IMR-90 (cell line): ENCODE measurements around the gene LMOD2. TPM values are rescaled to one million over a fixed set of nuclear protein-coding genes. Genes with fewer than 3 reads are reported as not detected.

Experiments
- ATAC-seq: fragments of 200-7000 bp; cut with Tn5 transposase; 2 replicates; pipeline ENCODE4 v1.9.1; 2020; ENCODE audit warnings: low read depth, mild to moderate bottlenecking, moderate library complexity
- BruUV-seq: library from RNA; stranded (reverse); fragments of 400-500 nt; replicated peaks from 2 replicates; lab custom pipeline; 2021; lab: Mats Ljungman, UMichigan
- CTCF ChIA-PET: fragments of 300-600 bp; formaldehyde crosslinking; extraction: SDS; loops from one replicate; lab custom pipeline; 2021; ENCODE audit warnings: antibody characterized with exemption; lab: Yijun Ruan, JAX
- POLR2A ChIA-PET: fragments of 300-600 bp; sonication (Branson Sonifier 250); formaldehyde crosslinking; loops from one replicate; lab custom pipeline; 2022; ENCODE audit warnings: antibody characterized with exemption; ENCODE audit not compliant: unreplicated experiment; lab: Charles Lee
- DNase-seq: peaks from one replicate; pipeline ENCODE4 v3.0.0; 2013
- H2AFZ ChIP-seq: replicated peaks from 2 replicates; pipeline ENCODE3; 2013; ENCODE audit warnings: low read length, mild to moderate bottlenecking; ENCODE audit not compliant: poor library complexity
- H2AK5ac ChIP-seq: 2 replicates; pipeline ENCODE4 v1.6.1; 2013; ENCODE audit warnings: low read depth, low read length, inconsistent platforms
- H2AK9ac ChIP-seq: replicated peaks from 2 replicates; pipeline ENCODE3; 2013; ENCODE audit warnings: mild to moderate bottlenecking, low read depth, low read length, moderate library complexity; ENCODE audit not compliant: poor library complexity
- H2BK120ac ChIP-seq: 2 replicates; pipeline ENCODE4 v1.6.1; 2013; ENCODE audit warnings: low read depth, low read length, inconsistent platforms
- H2BK15ac ChIP-seq: 3 replicates; pipeline ENCODE4 v1.6.1; 2013; ENCODE audit warnings: low read depth, low read length, inconsistent platforms
- H2BK20ac ChIP-seq: 2 replicates; pipeline ENCODE4 v1.6.1; 2013; ENCODE audit warnings: low read depth, mild to moderate bottlenecking, inconsistent platforms, low read length, moderate library complexity
- H2BK5ac ChIP-seq: 2 replicates; pipeline ENCODE4 v1.6.1; 2013; ENCODE audit warnings: mild to moderate bottlenecking, low read depth, low read length, inconsistent platforms; ENCODE audit not compliant: poor library complexity, severe bottlenecking
- H3K14ac ChIP-seq: replicated peaks from 2 replicates; pipeline ENCODE4 v1.6.1; 2013; ENCODE audit warnings: low read depth, low read length, inconsistent platforms
- H3K18ac ChIP-seq: 2 replicates; pipeline ENCODE4 v1.6.1; 2013; ENCODE audit warnings: low read depth, low read length, control low read depth
- H3K23ac ChIP-seq: 2 replicates; pipeline ENCODE4 v1.6.1; 2013; ENCODE audit warnings: low read depth, low read length, inconsistent platforms
- H3K27ac ChIP-seq: 2 replicates; pipeline ENCODE4 v1.5.1; 2013; ENCODE audit warnings: mild to moderate bottlenecking, control low read depth, low read length; ENCODE audit not compliant: insufficient read depth
- H3K27me3 ChIP-seq: 2 replicates; pipeline ENCODE4 v1.6.1; 2013; ENCODE audit warnings: low read length; ENCODE audit not compliant: control insufficient read depth, insufficient read depth
- H3K36me3 ChIP-seq: 2 replicates; pipeline ENCODE4 v1.6.1; 2013; ENCODE audit warnings: low read length, mixed read lengths; ENCODE audit not compliant: control insufficient read depth, insufficient read depth
- H3K4ac ChIP-seq: 2 replicates; pipeline ENCODE4 v1.6.1; 2013; ENCODE audit warnings: low read depth, low read length, inconsistent platforms
- H3K4me1 ChIP-seq: 2 replicates; pipeline ENCODE4 v1.6.1; 2013; ENCODE audit warnings: low read length, mixed read lengths; ENCODE audit not compliant: control insufficient read depth, insufficient read depth
- H3K4me2 ChIP-seq: 2 replicates; pipeline ENCODE4 v1.6.1; 2013; ENCODE audit warnings: low read depth, mild to moderate bottlenecking, control low read depth, low read length, moderate library complexity
- H3K4me3 ChIP-seq: 2 replicates; pipeline ENCODE4 v1.5.1; 2013; ENCODE audit warnings: low read depth, mild to moderate bottlenecking, control low read depth, low read length, moderate library complexity; ENCODE audit not compliant: insufficient read depth
- H3K56ac ChIP-seq: 2 replicates; pipeline ENCODE4 v1.6.1; 2013; ENCODE audit warnings: low read length, inconsistent platforms; ENCODE audit not compliant: insufficient read depth; ENCODE audit errors: extremely low read depth
- H3K79me1 ChIP-seq, 2 experiments: 2 replicates each; pipeline ENCODE4 v1.6.1; 2013; ENCODE audit warnings: low read length in 2 of 2, inconsistent platforms in 1 of 2, low read depth in 1 of 2
- H3K9ac ChIP-seq: 2 replicates; pipeline ENCODE4 v1.6.1; 2013; ENCODE audit warnings: low read depth, low read length, control low read depth
- H3K9me1 ChIP-seq: 2 replicates; pipeline ENCODE4 v1.6.1; 2013; ENCODE audit warnings: low read length, inconsistent platforms; ENCODE audit not compliant: insufficient read depth
- H3K9me3 ChIP-seq: 2 replicates; pipeline ENCODE4 v1.6.1; 2013; ENCODE audit warnings: low read length; ENCODE audit not compliant: control insufficient read depth, insufficient read depth
- H4K20me1 ChIP-seq: 2 replicates; pipeline ENCODE4 v1.6.1; 2013; ENCODE audit warnings: low read length, inconsistent platforms; ENCODE audit not compliant: insufficient read depth
- H4K5ac ChIP-seq: 2 replicates; pipeline ENCODE4 v1.6.1; 2013; ENCODE audit warnings: mild to moderate bottlenecking, low read depth, low read length, control low read depth
- H4K8ac ChIP-seq, 2 experiments: 2 replicates each; pipeline ENCODE4 v1.6.1; 2013; ENCODE audit warnings: low read depth in 2 of 2, low read length in 2 of 2, control low read depth in 1 of 2, inconsistent platforms in 1 of 2
- H4K91ac ChIP-seq: 2 replicates; pipeline ENCODE4 v1.6.1; 2013; ENCODE audit warnings: low read depth, low read length, inconsistent platforms; ENCODE audit not compliant: insufficient read depth
- BHLHE40 ChIP-seq: fragments of 150-350 bp; IDR thresholded peaks from 2 replicates; pipeline ENCODE4 v1.6.1; 2016; ENCODE audit warnings: mild to moderate bottlenecking, low read depth, low read length
- CEBPB ChIP-seq: IDR thresholded peaks from 2 replicates; pipeline ENCODE4 v1.6.1; 2012; ENCODE audit warnings: low read depth, low read length, improper control_type of control experiment
- CHD1 ChIP-seq: IDR thresholded peaks from 2 replicates; pipeline ENCODE4 v1.6.1; 2012; ENCODE audit warnings: low read depth, low read length, improper control_type of control experiment
- CTCF ChIP-seq: conservative IDR thresholded peaks from 2 replicates; pipeline ENCODE4 v1.5.1; 2012; ENCODE audit warnings: mild to moderate bottlenecking, low read depth, low read length, improper control_type of control experiment
- ELK1 ChIP-seq: fragments of 150-350 bp; IDR thresholded peaks from 2 replicates; pipeline ENCODE4 v1.6.1; 2016; ENCODE audit warnings: low read depth, mild to moderate bottlenecking, low read length, moderate library complexity, borderline replicate concordance
- FOS ChIP-seq: fragments of 150-350 bp; IDR thresholded peaks from 2 replicates; pipeline ENCODE4 v1.6.1; 2016; ENCODE audit warnings: low read depth, low read length
- MAFK ChIP-seq: IDR thresholded peaks from 2 replicates; pipeline ENCODE4 v1.6.1; 2012; ENCODE audit warnings: low read depth, low read length, improper control_type of control experiment
- MAZ ChIP-seq: IDR thresholded peaks from 2 replicates; pipeline ENCODE4 v1.6.1; 2012; ENCODE audit warnings: low read depth, mild to moderate bottlenecking, low read length, improper control_type of control experiment, moderate library complexity, borderline replicate concordance
- MXI1 ChIP-seq: IDR thresholded peaks from 2 replicates; pipeline ENCODE4 v1.6.1; 2012; ENCODE audit warnings: low read depth, mild to moderate bottlenecking, low read length, moderate library complexity, borderline replicate concordance
- NFE2L2 ChIP-seq: fragments of 150-350 bp; IDR thresholded peaks from 2 replicates; pipeline ENCODE4 v1.6.1; 2016; ENCODE audit warnings: low read depth, mild to moderate bottlenecking, low read length
- POLR2A ChIP-seq: IDR thresholded peaks from 2 replicates; pipeline ENCODE4 v1.6.1; 2012; ENCODE audit warnings: mild to moderate bottlenecking, low read depth, low read length
- RAD21 ChIP-seq: IDR thresholded peaks from 2 replicates; pipeline ENCODE4 v1.6.1; 2012; ENCODE audit warnings: low read length, improper control_type of control experiment
- RCOR1 ChIP-seq: IDR thresholded peaks from 2 replicates; pipeline ENCODE4 v1.6.1; 2012; ENCODE audit warnings: mild to moderate bottlenecking, low read length, improper control_type of control experiment; ENCODE audit not compliant: insufficient replicate concordance
- RFX5 ChIP-seq: IDR thresholded peaks from 2 replicates; pipeline ENCODE4 v1.8.0; 2012; ENCODE audit warnings: low read depth, mild to moderate bottlenecking, low read length, moderate library complexity
- SMC3 ChIP-seq: fragments of 150-350 bp; IDR thresholded peaks from 2 replicates; pipeline ENCODE4 v1.6.1; 2016; ENCODE audit warnings: low read depth, mild to moderate bottlenecking, antibody characterized with exemption, low read length, moderate library complexity
- USF2 ChIP-seq: fragments of 150-350 bp; IDR thresholded peaks from 2 replicates; pipeline ENCODE4 v1.6.1; 2017; ENCODE audit warnings: mild to moderate bottlenecking, antibody characterized with exemption, low read length, low read depth
- whole genome bisulfite sequencing, 2 experiments: methylation state at CpG; one replicate each; pipeline versions ENCODE4 v1.1.5 to v1.1.7; 2013; ENCODE audit warnings: missing lambda C conversion rate in 2 of 2; ENCODE audit not compliant: insufficient read length in 1 of 2; ENCODE audit errors: extremely low coverage in 2 of 2; 5-methylcytosine and 5-hydroxymethylcytosine counted together
- dilution Hi-C: fragments of 300-500 bp; cut with HindIII; formaldehyde crosslinking; loops from one replicate; pipeline ENCODE4 v1.14.3; 2018; ENCODE audit warnings: low sequenced_read_pairs; ENCODE audit not compliant: unreplicated experiment
- in situ Hi-C: fragments of 300-500 bp; cut with MboI; formaldehyde crosslinking; loops from 3 replicates; pipeline ENCODE4 v1.14.3; 2019; ENCODE audit warnings: low sequenced_read_pairs, inconsistent platforms, mixed read lengths
- intact Hi-C: fragments of 100-400 bp; cut with micrococcal nuclease; formaldehyde crosslinking; loops from 2 replicates; pipeline ENCODE4 v1.10.0; 2022
- polyA plus RNA-seq, 3 experiments: library from polyadenylated mRNA; depleted of rRNA; stranded (reverse); fragments of >200 nt; gene quantifications; 2 replicates each; pipeline ENCODE4 v1.2.3, GENCODE V29; 2012; ENCODE audit warnings: low replicate concordance in 1 of 3
- total RNA-seq: library from RNA; depleted of rRNA; stranded (reverse); fragments of >200 nt; gene quantifications from 2 replicates; pipeline ENCODE4 v1.2.3, GENCODE V29; 2012

The LMOD2 gene
- total and polyA plus RNA-seq, 2 of the 4 experiments (the other 2 are of a cell fraction): not detected

GRCh38 chr7:123662293-123662692 is 6.6 kb downstream of the LMOD2 start:
- H4K91ac ChIP-seq: no peak overlapping the region
- no peaks in the 10 kb centered on the region for H3K9me1 ChIP-seq
- H3K36me3 ChIP-seq: no peaks in the 10 kb centered on the region
- no TSS peak for BruUV-seq
- no peaks in the 10 kb centered on the region for H3K79me1 ChIP-seq
- no peak overlapping the region for H3K27ac ChIP-seq
- no peak for TF ChIP-seq CTCF
- no peak for TF ChIP-seq SMC3
- TF ChIP-seq FOS: no peak
- TF ChIP-seq CHD1: no peak
- TF ChIP-seq USF2: no peak
- TF ChIP-seq RAD21: no peak
- no peak for TF ChIP-seq MXI1
- TF ChIP-seq RCOR1: no peak
- TF ChIP-seq NFE2L2: no peak
- TF ChIP-seq CEBPB: no peak
- no peak for TF ChIP-seq ELK1
- TF ChIP-seq RFX5: no peak
- no peak for TF ChIP-seq BHLHE40
- TF ChIP-seq POLR2A: no peak
- TF ChIP-seq MAFK: no peak
- TF ChIP-seq MAZ: no peak
- H4K20me1 ChIP-seq: no peaks in the 10 kb centered on the region
- H3K9me3 ChIP-seq: no peaks in the 10 kb centered on the region
- H4K8ac ChIP-seq: no peak overlapping the region
- H3K14ac ChIP-seq: no peak overlapping the region
- peaks cover 4% of the 10 kb centered on the region for H3K27me3 ChIP-seq
- ChIA-PET POLR2A (no interaction called here), CTCF (interaction anchor here (0.5 kb wide), 1 partner anchor 228 kb away, joined by 3 read pairs; no protein-coding TSS in a partner anchor)
- H2AFZ ChIP-seq: no peak overlapping the region
- no peak overlapping the region for H3K4me2 ChIP-seq
- no peak overlapping the region for H2BK120ac ChIP-seq
- H3K18ac ChIP-seq: no peak overlapping the region
- no peak overlapping the region for H3K56ac ChIP-seq
- H3K4me3 ChIP-seq: no peak overlapping the region
- H2BK20ac ChIP-seq: no peak overlapping the region
- ATAC-seq: no peak
- H3K9ac ChIP-seq: no peak overlapping the region
- no peaks in the 10 kb centered on the region for H3K4me1 ChIP-seq
- DNase-seq: no peak
- H3K4ac ChIP-seq: no peak overlapping the region
- no peak overlapping the region for H2BK5ac ChIP-seq
- H2AK5ac ChIP-seq: no peak overlapping the region
- dilution Hi-C loops (no loop called here), intact Hi-C loops (no loop called here), in situ Hi-C loops (no loop called here)
- H4K5ac ChIP-seq: no peak overlapping the region
- no peak overlapping the region for H2AK9ac ChIP-seq
- no peak overlapping the region for H2BK15ac ChIP-seq
- H3K23ac ChIP-seq: no peak overlapping the region
- 86% methylated on average over 12 of the region's 15 CpGs; no CpG with 5 or more reads in 1 of the 2 experiments for WGBS, 2 experiments
